NCI-H1092 treated with DMSO at 0.1 percent for 48 hours (cell line): ENCODE results near the gene SEMA4G.

Source experiments
- DNase-seq: peaks from one replicate; lab custom pipeline; 2025; lab: John Stamatoyannopoulos, UW

SEMA4G gene, protein sequence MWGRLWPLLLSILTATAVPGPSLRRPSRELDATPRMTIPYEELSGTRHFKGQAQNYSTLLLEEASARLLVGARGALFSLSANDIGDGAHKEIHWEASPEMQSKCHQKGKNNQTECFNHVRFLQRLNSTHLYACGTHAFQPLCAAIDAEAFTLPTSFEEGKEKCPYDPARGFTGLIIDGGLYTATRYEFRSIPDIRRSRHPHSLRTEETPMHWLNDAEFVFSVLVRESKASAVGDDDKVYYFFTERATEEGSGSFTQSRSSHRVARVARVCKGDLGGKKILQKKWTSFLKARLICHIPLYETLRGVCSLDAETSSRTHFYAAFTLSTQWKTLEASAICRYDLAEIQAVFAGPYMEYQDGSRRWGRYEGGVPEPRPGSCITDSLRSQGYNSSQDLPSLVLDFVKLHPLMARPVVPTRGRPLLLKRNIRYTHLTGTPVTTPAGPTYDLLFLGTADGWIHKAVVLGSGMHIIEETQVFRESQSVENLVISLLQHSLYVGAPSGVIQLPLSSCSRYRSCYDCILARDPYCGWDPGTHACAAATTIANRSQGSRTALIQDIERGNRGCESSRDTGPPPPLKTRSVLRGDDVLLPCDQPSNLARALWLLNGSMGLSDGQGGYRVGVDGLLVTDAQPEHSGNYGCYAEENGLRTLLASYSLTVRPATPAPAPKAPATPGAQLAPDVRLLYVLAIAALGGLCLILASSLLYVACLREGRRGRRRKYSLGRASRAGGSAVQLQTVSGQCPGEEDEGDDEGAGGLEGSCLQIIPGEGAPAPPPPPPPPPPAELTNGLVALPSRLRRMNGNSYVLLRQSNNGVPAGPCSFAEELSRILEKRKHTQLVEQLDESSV

DNA sequence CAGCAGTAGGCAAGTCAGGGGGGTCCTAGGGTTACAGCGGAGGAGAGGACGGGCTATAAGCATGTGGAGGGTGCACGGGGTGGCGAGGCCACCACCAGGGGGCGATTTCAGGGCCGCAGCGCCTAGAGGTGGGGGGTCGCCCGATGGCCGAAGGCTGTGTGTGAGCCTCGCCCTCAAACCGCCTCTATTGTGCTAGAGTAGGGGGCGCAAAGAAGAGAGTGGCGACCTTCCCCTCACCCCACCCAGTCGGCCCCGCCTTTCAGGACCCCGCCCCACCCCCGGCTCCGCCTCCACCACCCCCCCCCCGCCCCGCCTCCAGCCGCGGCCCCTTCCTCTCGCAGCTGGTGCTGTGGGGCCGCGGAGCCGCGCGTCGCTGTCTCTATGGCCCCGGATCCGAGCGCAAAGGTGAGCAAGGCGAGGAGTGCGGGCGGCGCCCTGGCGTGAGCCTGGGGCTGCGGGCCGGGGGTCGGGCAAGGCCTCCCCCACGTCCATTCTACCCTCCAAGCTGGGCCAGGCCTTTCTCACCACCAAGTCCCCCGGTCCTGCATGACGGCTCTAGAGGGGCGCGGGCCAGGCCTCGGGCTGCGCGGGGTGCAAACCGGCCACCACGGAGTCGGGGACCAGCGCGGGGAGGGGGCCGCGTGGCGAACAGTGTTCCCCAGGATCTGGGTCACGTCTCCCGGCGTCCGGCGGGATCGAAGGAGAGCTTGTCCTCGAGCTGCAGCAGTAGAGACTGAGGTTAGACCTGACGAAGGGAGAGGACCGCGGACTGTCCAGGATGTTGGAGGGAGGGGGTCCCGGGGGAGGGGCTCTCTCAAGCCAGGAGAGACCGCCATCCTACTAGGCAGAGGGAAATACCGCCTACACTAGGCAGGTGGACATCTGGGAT, at the start of gene SEMA4G:
Gene SEMA4G, plus strand, starts transcription at position 318 of the 889 bp plus-strand sequence. CDS start 3,409 bp downstream, outside the sequence.
- DNase-seq, result peak; percentile 19

DNA sequence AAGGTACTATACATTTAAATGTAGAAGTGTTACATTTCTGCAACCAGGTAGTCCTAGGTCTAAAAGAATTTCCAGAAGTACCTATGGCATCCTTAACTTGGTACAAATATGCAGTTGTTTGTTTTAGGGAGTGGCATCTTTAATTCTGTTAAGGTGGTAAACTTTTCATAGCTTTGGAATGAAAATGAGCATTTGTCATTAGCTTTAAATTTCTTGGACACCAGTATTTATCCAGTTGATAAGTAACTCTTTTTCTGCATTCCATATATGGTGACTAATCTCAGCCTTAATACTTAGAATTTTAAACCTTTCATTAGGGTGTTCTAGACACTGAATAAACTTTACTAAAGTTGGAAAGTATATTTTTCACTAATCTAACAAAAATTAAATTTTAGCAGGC, 45.7 kb upstream of the SEMA4G start:
- no peak for DNase-seq

DNA sequence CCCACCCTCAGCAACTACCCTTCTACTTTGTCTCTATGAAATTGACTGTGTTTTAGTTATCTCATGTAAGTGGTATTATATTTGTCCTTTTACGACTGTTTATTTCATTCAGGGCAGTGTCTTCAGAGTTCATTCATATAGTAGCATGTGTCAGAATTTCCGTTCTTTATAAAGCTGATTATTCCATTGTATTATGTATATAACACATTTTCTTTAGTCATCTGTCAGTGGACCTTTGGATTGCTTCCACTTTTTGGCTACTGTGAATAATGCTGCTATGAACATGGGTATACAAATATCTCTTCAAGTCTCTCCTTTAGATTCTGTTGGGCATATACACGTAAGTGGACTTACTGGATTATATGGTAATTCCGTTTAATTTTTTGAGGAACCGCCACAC, 42.0 kb upstream of the SEMA4G start:
- no peak for DNase-seq

DNA sequence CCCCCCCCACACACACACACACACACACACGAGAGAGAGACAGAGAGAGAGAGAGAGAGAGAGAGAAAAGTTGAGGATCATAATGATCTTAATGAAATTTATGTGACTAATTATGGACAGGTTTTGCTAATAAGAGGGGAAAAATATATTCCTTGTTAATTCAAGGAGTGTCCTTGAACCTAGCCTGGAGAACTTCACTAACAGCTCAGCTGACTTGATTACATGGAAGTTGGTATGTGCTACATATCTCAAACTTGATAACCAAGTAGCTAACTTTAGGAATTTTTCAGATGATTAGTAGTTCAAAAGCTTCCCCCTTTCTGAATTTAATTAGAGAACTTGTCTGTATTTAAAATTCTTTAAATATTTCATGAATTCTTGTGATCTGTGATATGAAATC, 41.3 kb upstream of the SEMA4G start:
- DNase-seq, result no peak

DNA sequence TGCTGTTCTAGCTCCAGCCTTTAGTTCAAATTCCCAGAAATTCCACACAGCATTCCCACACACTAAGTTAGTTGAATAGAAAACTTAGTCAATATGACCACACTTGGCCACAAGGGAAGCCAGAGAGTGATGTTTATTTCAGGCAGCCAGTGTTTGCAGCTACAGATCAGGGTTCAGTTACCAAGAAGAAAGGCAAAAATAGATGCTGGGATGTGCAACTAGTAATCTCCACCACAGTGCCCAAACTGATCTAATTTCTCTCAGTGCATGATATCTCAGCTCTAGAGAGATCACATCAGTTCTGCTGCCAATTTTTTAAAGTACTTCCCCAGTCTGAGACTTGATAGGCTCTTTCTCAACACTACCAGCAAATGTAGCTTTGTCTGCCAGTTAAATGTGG, 38.9 kb upstream of the SEMA4G start:
- DNase-seq, result no peak

DNA sequence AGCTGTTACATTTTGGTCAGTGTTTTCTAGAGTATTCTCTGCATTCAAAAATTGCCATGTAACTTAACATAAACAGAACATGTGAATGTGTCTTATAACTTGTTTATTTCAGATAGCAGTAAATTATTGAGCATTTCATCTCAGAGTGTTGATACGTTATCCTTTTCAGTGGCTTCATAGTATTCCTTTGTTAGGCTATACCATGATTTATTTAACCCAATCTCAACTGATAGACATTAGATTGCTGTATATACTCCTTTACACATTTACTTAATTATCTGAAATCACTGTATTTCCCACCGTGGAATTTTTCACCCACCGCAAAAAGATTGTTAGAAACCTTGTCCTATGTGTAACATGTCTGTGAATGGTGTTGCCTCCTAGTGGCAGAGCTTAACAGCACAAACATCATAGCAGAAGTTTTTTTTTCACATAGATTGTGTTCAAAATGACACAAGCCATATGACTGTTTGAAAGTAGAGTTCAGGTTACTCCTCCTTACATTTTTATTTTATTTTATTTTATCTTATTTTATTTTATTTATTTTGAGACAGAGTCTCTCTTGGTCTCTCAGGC, 35.1 kb upstream of the SEMA4G start:
- no peak for DNase-seq

DNA sequence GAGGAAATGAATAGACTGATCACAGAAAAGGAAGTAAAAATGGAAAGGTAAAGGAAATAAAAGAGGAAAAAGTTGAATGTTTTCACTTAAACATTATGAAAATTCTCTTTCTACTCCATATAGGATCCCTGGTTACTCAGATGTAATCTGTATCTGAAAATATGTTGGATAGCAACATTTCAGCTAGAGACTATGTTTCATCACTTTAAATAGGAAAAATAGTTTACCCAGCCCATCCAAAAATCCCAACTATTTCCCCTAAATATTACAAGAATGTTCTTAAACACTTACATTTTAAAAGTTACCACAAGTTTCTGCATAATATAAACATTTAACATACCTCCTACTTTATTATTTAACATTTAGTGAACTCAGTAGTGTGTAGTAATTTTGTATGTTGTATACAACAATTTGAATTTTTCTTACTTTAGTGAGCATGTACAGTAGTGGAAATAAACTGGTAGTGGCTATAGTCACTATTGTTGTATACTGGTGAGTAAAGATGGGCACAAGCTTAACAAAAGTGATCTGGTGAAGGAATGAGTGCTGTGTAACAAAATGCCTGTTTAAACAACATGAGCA, 29.4 kb upstream of the SEMA4G start:
- DNase-seq, result no peak

DNA sequence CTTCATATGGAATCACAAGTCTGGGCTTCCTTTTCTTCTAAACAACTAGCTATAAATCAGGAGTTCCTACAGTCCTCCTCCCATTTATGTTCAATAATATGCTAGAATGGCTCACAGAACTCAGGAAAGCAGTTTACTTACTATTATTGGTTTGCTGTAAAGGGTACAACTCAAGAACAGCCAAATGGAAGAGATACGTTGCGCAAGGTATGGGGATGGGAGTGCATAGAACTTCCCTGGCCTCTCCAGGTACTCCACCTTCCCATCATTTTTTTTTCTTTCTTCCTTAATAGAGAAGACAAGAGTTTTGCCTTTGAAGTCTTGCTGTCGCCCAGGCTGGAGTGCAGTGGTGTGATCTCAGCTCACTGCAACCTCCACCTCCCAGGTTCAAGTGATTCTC, 27.1 kb upstream of the SEMA4G start:
- DNase-seq, result no peak

DNA sequence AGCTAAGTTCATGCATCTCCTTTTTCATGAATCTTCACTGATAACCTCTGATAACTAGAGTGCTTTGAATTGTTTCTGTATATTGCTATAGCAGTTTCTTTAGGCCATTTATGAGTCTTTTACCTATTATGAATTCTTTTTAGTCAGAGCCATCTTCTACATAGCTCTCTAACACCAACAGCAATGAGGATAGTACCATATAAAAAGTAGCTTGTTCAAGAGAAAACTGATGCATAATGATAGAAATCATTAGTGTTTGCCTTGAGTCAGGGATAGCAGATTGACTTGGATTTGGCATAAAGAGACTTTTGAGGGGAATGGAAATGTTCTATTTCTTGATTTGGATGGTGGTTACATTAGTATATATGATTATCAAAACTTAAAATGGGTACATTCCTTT, 25.8 kb upstream of the SEMA4G start:
- DNase-seq, result no peak

DNA sequence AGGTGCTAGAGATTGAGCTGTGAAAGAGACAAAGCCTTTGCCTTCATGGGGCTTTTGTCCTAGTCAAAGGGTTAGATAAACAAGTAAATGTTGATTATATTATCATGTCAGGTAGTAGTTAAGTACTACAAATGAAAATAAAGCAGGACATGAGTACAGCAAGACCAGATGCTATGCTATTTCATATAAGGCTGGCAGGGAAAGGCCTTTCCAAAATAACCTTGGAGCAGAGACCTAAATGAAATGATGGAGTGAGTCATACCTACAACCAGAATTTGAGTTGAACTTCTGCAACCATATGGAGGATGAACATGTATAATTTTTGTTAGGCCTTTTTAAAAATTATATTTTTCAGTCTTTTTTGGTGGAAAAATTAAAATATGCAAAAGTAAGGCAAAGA, 23.6 kb upstream of the SEMA4G start:
- no peak for DNase-seq

DNA sequence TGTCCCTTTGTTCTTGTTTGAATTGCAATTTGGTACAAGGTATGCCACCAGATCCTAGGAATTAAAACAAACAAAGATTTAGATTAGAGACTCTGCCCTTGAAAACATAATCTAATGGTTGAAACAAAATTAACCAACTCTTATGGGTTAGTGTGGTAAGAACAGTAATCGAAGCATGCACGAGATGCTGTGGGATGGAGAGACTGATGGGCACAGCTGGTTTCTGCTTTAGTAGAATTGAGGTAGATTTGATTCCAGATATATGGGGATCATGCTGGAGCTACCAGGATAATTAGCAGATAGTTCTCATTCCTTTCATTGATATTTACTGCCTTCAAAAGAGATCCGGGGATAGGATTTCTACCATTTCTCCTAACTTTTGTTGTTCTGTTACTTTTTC, 20.4 kb upstream of the SEMA4G start:
- no peak for DNase-seq

DNA sequence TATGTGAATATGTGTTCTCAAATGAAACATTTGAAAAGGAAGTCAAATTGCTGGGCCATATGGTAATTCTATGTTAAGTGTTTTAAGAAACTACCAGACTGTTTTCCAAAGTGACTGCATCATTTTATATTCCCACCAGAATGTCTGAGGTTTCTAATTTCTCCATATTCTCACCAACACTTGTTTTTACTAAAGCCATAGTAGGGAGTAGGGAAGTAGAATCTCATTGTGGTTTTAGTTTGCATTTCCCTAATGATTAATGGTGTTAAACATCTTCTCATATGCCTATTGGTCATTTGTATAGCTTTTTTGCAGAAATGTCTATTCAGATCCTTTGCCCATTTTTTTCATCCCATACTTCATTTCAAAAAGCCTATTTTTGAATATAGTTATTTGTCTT, 9.1 kb upstream of the SEMA4G start:
- DNase-seq, result no peak

DNA sequence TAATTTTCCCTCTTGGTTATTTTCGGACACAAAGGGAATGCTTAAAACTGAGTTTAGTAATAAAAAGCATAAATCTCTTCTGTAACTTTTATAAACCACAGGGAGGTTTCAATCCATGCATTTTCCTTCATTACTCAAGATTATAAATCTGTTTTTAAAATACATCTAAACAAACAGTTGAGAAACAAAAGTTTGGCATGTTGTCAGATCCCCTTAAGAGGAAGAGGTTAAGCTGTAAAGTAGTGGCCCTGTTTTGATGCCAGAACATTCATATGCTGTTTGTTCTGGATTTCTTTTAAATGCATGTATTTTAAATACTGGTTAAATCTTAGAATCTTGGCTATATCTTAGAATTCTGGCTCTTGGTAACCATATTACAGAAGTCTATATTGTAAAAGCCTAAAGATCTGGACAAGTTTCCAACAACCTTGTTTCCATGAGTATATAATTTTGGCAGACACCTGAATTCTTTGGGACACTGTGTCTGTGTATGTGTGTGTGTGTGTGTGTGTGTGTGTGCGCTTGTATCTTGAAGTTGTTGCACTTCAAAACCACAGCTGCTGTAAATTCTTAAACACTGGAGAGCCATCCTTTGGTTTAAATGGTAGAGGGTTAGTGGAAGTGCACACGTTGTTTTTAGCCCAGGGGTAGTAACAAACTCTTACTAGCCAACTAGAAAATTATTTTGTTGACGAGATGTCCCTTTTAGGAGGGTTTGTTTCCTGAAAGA, 6.8 kb upstream of the SEMA4G start:
- no peak for DNase-seq

DNA sequence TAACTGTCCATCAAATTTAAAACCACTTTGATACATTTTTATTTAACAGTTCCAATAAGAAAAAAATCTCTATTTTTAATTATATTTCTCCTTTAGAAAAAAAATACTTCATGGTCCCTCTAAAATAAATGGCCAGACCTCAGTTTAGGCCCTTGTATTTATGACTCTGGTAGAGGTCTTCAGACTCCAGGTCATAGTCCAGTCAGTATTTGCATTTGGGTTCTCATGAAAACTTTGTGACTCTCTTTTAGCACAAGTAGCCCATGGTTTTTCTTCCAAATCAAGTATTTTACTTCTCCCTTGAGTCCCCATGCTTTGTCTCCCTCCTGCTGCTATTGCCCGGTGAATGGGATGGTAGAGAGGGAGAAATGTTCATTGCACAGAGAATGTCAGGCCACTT, 5.5 kb upstream of the SEMA4G start:
- no peak for DNase-seq

DNA sequence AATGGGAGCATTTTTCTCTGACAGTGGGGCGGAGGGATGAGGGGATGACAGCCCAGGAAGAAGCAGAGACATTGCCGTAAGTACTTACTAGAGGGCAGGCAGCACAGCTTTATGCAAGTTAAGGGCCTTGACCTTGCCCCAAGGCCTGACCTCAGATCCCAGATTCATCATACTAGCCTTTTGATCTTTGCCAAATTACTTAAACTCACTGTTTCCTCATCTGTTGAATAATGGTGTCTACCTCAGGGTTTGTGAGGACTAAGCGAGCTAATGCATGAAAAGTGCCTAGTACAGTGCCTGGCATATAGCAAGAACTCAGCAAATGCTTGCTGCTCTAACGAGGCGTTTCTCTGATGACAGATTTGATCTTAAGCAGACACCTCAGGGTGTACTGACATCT, 3.5 kb upstream of the SEMA4G start:
- DNase-seq, result no peak

DNA sequence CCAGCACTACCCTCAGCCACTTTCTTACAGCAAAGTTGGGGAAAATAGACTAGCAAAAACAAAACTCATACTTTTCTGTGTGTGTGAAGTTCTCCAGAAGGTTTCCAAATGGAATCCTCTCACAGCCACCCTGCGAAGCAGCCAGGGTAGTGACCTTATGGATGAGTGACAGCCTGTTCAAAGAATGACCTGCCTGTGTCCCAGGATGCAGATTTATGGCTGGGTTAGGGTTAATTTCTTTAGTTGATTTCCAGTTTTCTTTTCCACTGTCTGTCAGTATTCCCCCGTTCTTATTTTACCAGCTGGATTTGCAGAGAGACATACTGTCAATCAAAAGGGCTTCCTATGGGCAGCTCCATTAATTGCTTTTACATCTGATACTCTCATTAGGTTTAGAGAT, 2.4 kb upstream of the SEMA4G start:
- no peak for DNase-seq

DNA sequence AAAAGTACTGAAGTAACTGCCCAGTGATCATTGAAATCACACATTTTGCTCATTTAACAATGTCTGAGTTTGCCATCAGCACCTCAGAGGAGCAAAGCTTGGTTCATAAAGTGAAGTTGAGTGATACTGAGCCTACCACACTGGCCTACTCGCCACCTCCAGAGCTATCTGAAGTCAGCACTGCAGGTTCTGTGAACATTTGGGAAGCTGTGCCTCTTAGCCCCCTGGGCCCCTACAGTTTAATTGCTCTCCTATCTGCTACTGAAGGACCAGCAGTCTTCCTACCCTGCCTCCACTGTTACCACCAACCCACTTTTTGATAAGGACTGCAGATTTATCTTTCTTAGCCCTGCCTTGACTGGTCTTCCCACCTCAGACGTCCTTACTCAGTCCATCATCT, 2.0 kb upstream of the SEMA4G start:
- DNase-seq, result no peak

DNA sequence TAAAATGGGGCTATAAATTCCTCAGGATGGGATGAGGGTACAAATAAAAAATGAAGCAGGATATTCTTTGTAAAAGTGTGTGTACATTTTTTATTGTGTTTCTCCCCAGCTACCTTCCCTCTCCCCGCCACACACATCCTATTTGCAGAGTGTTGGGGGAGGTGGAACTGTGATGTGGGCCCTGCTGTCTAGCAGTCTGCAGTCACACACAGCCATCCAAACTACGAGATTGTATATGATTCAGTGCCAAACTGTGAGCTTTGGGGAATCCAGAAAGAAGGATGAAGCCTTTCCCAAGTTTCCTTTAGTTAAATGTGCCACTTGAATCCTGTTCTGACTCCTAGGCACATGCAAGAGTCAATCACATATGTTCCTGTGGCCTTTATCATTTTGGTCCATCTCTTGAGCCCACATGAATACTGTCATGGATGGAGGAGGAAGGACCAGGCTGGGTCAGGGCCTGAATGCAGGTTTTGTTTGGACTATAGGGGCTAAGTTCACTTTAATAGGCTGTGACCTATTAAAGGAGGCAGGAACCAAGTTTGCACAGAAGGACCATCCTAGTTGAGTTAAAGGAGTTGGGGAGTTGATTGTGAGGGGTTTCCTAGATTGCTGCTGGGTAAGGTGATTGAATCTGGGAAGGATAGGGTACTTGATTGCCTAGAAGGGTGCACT, 1.1 kb upstream of the SEMA4G start:
- no peak for DNase-seq

DNA sequence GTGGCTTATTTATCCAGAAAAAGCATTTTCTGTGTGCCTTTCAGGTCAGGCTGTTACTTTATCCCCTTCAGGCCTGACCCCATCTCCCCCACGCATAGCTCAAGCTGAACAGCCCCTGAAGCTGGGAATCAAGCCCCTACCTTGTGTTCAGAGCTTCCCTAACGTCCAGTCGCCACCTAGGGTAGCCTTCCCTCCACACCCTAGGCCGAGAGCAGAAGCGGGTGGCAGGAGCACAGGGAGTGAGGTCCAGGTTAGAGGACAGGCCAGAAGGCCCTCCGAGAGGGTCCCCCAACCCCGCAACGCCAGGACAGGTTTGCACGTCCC, 479 bp upstream of the SEMA4G start:
- DNase-seq, result no peak

DNA sequence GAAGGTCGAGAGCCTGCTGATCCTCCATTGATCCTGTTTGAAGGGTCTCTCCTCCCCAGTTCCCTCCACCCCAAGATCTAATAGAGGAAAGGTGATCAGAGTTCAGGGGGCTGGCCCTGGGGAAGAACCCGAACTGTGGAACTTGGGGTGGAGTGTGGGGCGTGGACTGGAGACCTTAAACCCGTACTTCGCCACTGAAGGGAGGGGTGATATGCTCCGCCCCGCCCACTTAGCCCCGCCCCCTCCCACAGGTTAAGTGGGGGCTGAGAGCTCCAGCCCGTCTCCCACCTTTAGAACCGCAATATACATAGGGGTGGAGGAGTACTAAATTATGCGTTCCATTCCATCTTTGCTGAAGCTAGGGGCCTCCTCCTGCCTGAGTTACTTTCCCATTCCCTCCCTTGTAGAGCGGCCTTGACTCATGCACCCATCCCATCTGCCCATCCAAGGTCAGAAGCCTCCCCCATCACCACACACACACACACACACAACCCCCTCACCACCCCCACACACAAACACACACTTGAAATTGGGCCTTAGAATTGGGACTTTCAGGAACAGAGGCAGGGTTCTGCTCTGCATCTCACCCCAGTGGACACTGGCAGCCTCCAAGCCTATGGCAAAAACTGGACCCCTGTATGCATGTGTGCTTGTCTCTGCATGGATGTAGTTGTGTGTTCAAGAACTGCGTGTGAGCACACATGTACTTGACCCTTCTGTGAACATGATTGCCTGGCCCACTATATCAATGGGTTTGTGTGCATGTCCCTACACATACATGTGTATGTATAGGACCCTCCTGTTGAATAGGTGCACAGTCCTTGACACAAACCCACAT, 991 bp downstream of the SEMA4G start:
- no peak for DNase-seq
